Measurements from ENCODE around the gene KIRREL2.
"Not testable (repeated sequence)": the region's sequence is repeated elsewhere in the genome, so short reads cannot be mapped to it uniquely, and the experiment has no call there.

The KIRREL2 gene

DNA sequence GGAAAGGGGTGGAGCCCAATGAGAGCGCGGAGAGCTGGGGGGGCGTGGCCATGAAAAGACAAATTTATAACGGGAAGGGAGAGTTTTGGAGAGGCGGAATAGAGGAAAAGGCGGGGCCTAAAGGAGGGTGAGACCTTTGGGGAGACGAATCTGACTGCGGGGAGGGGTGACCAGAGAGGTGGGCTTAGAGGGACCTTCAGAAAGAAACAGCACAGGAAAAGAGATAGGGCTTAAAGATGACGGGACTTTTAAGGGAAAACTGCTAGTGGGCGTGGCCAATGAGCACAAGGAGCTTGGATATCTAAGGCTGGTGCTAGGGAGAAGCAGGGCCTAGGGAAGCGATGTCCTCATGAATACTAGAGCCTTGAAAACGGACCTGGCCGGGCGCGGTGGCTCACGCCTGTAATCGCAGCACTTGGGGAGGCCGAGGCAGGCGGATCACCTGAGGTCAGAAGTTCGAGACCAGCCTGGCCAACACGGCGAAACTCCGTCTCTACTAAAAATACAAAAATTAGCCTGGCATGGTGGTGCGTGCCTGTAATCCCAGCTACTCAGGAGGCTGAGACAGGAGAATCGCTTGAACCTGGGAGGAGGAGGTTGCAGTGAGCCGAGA lies 13.5 kb downstream of the KIRREL2 start:
- not testable (repeated sequence) for DNase-seq

DNA sequence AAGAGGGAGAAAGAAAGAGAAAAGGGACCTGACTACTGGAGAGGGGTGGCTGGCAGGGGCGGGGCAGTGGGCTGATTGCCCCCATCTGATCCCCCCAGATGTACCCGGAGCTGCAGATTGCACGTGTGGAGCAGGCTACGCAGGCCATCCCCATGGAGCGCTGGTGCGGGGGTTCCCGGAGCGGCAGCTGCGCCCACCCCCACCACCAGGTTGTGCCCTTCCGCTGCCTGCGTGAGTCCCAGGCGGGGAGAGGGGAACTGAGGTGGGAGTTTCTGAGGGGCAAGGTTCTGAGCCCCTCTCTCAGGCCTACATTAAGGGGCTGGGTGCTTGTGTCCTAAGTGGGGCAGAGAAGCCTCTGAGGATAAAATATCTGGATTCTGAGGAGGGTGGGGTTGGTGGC lies 14.1 kb downstream of the KIRREL2 start:
- DNase-seq, result no peak

DNA sequence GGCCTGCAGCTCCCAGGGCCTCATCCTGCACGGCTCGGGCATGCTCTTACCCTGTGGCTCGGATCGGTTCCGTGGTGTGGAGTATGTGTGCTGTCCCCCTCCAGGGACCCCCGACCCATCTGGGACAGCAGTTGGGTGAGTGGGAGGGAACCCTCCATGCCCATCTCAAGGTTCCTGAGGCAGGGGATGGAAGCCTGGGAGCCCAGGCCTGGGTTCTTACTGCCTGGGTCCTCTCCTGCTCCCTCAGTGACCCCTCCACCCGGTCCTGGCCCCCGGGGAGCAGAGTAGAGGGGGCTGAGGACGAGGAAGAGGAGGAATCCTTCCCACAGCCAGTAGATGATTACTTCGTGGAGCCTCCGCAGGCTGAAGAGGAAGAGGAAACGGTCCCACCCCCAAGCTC lies 14.9 kb downstream of the KIRREL2 start:
- no peak for DNase-seq

DNA sequence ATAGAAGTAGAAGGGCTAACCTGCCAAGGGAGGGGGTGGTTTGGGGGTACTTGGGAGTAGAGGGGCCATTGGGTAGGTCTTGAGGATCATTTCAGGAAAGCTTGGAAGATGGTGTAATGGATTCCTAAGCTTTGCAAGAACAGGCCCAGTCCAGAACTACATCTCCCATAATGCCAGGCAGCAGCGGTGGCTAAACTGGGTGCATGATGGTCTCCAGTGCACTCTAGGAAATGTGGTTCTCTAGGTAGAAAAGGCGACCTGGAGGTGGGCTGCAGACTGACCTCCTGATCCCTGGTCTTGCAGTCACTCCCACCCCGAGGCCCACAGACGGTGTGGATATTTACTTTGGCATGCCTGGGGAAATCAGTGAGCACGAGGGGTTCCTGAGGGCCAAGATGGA lies 15.5 kb downstream of the KIRREL2 start:
- DNase-seq, result no peak

DNA sequence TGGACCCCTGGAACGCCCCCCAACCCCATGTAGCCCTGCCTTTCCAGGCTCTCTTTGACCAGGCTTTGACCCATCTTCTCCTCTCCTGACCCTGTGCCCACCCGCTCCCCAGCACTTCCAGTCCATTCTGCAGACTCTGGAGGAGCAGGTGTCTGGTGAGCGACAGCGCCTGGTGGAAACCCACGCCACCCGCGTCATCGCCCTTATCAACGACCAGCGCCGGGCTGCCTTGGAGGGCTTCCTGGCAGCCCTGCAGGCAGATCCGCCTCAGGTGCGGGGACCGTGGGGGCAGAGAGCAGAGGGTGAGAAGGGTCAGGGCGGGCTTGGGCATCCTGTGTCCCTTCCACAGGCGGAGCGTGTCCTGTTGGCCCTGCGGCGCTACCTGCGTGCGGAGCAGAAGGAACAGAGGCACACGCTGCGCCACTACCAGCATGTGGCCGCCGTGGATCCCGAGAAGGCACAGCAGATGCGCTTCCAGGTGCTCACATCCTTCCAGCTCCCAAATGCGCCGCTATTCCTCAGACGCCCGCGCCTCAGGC lies 17.8 kb downstream of the KIRREL2 start:
- DNase-seq, result no peak

DNA sequence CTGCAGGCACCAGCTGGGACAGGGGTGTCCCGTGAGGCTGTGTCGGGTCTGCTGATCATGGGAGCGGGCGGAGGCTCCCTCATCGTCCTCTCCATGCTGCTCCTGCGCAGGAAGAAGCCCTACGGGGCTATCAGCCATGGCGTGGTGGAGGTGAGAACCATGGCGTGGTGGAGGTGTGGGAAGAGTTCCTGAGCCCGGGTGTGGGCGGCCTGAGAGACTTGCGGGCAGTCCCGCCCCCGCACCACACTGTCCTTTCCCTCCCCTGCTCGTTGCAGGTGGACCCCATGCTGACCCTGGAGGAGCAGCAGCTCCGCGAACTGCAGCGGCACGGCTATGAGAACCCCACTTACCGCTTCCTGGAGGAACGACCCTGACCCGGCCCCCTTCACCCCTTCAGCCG lies 22.4 kb downstream of the KIRREL2 start:
- no peak for DNase-seq

DNA sequence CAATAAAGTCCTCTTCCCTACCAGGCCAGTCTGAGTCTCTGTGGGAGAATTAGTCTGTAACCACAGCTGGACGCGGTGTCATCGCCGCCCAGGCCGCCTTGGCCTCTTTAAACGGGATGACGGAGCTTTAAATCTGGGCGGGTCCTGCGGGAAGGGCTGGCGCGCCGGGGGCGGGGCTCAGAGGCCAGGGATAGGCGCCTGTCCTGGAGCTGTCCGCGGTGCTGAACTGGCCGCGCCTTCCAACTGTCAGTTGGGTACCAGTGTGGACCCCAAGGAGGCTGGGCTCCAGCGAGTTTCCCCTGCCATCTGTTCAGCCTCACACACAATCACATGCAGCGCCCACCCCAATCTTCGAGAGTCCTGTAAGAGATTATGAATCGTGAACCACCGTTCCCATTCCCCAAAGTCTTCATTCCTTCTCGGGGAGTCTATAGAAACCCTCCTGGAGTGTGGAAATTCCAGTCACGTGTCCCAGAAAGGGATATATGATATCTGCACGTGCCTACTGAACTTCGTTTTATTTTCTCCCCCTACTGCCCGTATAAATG lies 23.1 kb downstream of the KIRREL2 start:
- peak; percentile 90 to 92 for DNase-seq

DNA sequence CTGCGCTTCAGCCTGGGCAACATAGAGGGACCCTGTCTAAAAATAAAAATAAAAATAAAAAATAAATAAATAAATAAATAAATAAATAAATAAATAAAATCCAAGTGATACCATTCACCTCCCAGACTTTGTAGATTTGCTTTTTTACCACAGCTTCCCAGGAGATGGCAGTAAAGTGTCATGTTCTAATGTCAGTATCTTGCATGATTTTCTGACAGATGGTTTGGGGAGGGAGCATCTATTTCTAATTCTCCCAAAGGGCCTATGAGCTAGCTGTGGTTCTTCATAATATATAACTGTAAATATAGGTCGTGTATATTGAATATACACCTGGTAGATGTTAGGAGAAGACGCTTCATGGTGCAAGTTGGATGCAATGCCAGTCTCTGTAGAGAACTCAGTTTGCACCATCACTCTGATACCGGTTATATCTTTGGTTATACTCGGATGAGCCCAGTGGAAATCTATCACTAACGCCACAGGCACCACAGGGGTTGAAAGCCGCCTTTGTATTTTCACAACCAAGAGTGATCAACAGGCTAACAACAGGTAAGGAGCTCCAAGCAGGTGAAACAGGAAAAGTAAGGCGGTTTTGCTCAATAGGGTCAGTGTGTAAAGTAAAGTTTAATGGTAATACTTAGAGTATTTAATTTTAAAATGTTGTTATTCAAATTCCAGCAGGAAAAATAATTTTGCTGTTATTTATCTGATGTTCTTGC lies 25.6 kb downstream of the KIRREL2 start:
- DNase-seq, result no peak

DNA sequence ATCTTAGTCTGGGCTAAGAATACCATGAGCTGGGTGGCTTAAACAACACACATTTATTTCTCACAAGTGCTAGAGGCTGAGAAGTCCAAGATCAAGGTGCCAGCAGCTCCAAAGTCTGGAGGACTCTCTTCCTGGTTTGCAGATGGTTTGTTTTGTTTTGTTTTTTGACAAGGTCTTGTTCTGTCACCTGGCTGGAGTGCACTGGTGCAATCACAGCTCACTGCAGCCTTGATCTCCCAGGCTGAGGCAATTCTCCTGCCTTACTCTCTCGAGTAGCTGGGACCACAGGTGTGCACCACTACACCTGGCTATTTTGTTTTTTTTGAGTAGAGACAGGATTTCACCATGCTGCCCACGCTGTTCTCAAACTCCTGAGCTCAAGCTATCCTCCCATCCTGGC lies 27.2 kb downstream of the KIRREL2 start:
- DNase-seq, result no peak

DNA sequence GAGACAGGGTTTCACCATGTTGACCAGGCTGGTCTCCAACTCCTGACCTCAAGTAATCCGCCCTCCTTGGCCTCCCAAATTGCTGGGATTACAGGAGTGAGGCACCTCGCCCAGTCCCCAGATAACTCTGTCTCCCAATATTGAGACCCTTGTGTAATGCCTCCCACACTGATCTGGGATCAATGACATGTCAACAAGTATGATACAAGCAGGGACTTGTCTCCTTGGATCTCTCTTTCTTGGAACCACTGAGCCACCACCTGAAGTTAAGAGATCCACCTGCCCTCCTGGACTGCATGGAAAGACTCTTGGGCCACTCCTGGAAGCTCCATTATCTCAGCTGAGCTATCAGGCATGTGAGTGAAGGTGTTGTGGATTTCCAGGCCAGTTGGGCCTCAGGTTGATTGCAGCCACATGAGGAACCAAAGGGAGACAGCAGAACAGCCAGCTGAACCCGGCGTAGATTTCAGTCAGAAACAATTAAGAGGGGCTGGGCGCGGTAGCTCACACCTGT lies 28.6 kb downstream of the KIRREL2 start:
- DNase-seq, result no peak

DNA sequence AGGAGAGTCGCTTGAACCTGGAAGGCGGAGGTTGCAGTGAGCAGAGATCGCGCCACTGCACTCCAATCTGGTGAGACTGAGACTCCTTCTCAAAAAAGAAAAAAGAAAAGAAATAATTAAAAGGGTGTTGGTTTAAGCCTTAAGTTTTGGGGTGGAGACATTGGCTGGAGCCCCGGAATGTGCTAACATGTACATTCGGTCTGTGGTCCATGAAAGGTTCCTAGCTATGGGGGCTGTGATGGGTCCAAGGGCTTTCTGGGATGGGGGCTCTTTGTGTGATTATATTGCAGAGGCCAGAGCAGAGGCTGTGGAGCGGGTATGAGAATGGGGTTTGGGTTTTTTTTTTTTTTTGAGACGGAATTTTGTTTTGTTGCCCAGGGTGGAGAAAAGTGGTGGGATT lies 29.2 kb downstream of the KIRREL2 start:
- DNase-seq, result no peak

DNA sequence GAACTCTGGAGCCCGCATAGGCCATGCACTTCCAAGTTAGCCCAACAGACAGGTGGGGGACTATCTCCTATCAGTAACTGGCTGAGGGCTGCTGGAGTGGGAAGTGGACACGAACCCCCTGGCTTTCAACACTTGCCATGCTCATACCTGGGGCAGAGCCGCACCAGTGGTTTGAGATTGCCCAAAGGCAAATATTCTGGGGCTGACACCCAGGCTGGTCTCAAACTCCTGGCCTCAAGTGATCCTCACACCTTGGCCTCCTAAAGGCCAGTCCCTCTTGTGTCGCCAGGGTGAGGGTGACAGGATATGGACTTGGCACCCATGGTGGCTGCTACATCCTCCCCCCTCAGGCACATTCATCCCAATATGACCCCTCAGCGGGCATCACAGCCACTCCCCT lies 30.5 kb downstream of the KIRREL2 start:
- DNase-seq, result no peak

DNA sequence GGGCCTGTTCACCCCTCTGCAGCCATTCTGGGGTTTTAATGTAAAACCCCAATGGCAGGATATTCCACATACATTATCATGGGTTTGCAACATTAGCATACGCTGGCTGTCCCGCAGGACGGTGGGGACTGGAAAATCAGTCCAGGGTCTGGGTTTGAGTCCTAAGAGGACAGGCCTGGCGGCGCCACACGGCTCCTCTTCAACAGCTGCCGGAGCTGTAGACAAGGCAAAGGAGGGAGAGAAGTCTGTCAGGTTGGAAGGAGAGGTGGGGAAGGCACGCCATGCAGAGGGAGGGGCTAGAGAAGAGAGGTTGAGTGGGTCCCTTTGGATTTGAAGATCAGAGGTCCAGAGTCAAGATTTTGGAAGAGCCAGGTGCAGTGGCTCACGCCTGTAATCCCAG lies 31.7 kb downstream of the KIRREL2 start:
- no peak for DNase-seq

DNA sequence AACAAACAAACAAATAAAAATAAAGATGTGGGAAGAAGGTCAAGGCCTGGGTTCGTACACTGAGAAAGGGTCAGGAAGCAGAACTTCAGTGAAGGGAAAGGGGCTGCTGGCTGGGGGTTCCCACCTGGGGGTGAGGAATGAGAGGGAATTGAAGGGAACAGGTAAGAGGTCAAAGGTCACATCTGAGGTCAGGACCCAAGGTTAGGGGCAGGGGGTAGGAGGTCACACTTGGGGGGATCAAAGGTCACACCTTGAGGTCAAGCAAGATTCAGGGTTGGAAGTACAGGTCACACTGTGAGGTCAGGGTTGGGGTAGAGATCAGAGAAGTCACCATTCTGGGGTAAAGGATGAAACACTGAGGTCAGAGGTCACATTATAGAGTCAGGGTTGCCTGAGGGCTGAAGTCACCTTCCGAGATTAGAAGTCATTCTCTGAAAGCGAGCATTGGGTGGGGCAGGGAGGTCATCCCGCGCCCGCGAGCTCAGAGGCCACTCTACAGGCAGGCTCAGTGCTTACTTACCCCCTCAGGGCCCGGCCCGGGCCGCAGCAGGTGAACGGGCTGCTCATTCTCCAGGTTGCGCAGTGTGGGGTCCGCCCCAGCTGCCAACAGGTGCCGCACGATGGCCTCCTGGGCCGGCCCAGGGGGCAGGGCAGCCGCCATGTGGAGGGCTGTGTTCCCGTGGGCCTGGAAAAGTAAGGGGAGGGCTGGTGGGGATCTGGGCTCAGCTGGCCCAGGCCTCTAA lies 32.8 kb downstream of the KIRREL2 start:
- DNase-seq, result no peak

DNA sequence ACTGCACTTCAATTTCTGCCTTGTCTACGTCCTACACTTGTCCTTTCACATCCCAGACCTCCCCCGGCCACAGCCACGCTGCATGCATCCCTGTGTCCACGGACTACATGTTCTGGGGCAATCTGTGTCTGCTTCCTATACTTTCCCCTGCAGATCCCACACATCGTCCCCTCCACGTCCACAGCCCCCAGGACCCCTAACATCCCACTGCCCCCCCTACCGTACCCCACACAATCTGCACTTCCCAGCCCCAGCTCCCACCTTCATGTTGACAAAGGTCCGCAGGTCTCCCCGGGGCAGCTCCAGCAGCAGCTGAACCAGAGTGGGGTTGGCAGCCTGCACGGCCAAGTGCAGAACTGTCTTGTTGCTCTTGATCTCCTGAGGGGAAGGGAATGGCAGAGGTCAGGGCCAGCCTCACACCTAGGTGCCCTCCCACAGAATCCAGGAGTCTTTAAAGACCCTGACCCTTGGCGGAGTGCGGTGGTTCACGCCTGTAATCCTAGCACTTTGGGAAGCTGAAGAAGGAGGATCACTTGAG lies 33.5 kb downstream of the KIRREL2 start:
- DNase-seq, result no peak

DNA sequence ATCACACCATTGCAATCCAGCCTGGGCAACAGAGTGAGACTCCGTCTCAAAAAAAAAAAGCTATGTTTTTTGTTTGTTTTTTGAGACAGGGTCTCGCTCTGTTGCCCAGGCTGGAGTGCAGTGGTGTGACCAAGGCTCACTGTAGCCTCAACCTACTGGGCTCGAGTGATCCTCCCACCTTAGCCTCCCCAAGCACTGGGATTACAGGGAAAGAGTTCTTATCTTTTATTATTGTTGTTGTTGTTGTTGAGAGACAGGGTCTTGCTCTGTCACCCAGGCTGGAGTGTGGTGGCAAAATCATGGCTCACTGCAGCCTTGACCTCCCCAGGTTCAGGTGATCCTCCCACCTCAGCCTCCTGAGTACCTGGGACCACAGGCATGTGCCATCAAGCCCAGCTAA lies 35.1 kb downstream of the KIRREL2 start:
- DNase-seq, result not testable (repeated sequence)

DNA sequence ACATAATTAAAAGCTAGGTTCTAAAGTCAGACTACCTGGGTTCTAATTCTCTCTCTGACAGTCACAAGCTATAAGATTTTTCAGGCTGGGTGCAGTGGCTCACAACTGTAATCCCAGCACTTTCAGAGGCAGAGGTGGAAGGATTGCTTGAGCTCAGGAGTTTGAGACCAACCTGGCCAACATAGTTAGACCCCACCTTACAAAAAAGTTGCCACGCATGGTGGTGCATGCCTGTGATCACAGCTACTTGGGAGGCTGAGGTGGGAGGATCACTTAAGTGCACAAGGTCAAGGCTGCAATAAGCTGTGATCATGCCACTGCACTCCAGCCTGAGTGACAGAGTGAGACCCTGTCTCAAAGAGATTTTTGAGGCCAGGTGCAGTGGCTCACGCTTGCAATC lies 37.6 kb downstream of the KIRREL2 start:
- DNase-seq, result no peak

DNA sequence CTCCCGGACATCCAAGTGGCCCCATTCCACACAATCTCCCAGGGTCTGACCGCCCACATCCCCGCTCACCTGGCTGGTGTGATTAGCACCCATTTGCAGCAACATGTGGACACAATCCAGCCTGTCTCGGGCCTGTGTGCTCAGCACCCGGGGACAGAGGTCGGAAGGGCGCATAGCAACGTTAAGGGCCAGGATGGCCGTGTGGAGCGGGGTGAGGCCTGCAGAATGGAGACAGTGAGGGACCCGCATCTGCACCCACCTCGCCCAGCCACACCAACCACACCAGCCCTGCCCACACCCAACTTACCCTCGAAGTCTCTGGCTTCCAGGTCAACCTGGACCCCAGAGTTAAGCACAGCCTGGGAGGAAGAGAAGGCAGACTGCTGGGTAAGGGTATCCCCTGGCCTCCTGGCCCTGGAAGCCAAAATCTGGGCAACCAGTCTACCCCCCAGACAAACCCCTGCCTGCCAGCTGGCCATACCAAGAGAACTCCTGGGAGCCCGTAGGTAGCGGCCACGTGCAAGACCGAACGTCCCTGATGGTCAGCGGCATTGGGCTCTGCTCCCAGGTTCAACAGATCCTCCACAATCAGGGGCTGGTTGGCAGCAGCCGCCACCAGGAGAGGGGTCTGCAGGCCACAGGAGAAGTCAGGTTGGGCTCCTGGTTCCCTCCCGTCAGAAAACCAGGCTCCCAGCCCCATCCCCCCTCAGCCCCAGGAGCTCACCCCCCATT lies 39.4 kb downstream of the KIRREL2 start:
- DNase-seq, result no peak

DNA sequence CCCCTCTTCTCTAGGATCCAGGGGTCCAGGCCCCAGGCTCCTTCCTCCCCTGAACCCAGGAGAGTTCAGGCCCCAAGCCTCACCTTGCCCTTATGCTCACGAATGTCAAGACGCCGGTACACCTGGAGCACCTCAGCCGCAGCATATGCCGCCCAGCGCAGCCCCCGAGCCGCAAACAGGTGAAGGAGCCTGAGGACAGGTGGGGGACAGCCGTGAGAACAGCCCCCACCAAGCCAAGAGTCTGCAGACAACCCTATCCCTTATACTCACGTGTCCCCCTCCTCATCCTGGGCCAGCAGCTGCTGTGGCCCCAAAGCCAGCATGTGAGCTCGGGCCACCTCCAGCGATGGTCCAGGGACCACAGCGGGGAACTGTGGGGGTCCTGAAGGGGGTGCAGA lies 39.9 kb downstream of the KIRREL2 start:
- no peak for DNase-seq

DNA sequence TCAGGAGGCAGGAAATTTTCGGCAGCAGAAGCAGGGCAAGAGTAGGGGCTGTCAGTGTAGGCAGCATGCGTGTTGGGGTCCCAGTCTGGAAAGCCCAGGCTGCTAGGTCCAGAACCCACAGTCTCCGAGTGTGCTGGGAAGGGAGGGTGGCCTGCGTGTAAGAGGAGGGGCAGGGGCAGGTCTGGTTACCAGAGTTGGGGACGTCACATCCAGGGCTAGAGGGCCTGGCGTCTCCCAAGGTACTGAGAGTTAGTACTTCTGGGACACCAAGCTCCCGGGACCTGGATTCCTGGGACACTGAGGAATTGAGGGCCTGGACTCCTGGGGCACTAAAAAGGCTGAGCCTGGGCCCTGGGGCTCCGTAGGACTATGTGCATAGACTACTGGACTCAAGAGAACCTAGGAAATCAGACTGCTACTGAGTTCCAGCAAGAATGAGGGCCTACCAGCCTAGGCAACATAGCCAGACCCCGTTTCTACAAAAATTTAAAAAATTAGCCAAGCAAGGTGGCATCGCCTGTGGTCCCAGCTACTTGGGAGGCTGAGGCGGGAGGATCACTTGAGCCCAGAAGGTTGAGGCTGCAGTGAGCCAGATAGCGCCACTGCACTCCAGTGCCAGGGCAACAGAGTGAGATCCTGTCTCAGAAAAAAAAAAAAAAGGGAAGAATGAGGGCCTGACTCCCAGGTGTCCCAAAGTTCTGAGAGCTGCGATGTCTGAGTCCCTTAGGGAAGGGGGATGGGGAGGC lies 41.2 kb downstream of the KIRREL2 start:
- DNase-seq, result no peak

DNA sequence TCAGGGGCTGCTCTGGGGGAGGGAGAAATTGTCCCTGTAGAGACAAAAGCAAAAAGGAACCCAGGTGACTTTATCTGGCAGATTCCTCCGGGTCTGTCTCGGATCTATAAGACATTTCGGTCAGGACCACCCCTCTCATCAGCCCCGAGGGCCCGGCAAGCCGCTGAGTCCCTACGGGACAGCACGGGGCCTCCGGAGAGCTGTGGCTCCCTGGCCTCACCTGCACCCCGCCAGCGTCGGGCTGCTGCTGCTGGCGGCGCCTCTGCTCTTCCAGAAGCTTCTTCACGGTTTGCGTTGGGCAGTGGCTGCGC lies 41.7 kb downstream of the KIRREL2 start:
- DNase-seq, result no peak

Measured in activated CD4-positive, alpha-beta T cell treated with anti-CD3 and anti-CD28 coated beads, Interleukin-2, amount 50 U/mL, for 48 hours (primary cell).